ENCODE results near the gene LYPD8. TPM values are rescaled to one million over a fixed set of nuclear protein-coding genes. Genes with fewer than 3 reads are reported as not detected.

Gene LYPD8
- total and polyA plus RNA-seq, 9 of the 15 experiments (the other 6 are each of a cell fraction or from before 2014, with no cell fraction given), result 0.50 to 2.1 (median 1.3) TPM

DNA sequence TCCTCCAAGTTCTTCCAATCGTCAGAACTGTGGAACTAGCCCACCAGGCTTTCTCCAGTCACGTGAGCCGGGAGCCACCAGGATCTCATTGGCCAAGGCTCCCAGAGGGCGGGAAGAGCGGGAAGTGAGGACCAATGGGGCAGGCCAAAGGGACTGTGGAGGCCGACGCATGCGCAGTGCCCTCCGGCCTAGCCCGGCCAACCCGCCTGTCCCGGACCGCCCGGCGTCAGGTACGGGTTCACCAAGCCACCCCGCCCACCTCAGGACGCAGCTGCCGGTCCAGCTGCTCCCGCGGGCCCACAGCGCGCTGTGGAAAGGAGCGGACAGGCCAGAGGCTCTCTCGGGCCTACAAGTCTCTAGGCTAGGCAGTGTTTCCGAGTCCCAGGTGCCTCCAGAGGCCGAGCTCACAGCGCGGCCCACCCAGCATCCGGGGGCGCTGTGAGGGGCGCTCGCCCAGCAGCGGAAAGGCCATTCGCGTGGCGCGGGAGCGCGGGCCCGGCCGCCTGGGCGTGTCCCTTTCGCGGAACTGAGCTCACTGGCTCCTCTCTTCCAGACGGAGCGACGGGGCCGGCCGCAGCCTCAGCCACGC, 63.9 kb downstream of the LYPD8 start (continued):
- TF ChIP-seq ZNF280A (IDR thresholded peaks at IDR 0.05; ENCODE audit: low read depth, partially characterized antibody) (no peak), AFF1 (IDR thresholded peaks at IDR 0.05; ENCODE audit: low read depth in 1 of 2, partially characterized antibody in 2 of 2) (no peak), PML (IDR thresholded peaks at IDR 0.05; ENCODE audit: low read length) (no peak), ZNF592 (IDR thresholded peaks at IDR 0.05) (no peak), IFI16 (CRISPR knock-in tag; IDR thresholded peaks at IDR 0.05) (no peak), HMGXB4 (CRISPR knock-in tag; IDR thresholded peaks at IDR 0.05) (peak; percentile 96), TRIM24 (IDR thresholded peaks at IDR 0.05) (no peak), FOXM1 (IDR thresholded peaks at IDR 0.05; ENCODE audit: low read depth) (no peak), FOXM1 (CRISPR knock-in tag; IDR thresholded peaks at IDR 0.05; ENCODE audit: low read depth) (no peak)
- TF ChIP-seq, protein P1, sequence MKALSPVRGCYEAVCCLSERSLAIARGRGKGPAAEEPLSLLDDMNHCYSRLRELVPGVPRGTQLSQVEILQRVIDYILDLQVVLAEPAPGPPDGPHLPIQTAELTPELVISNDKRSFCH (CRISPR knock-in tag; IDR thresholded peaks at IDR 0.05), result no peak
- TF ChIP-seq, protein P1 (tag; IDR thresholded peaks at IDR 0.05), result no peak

Data from K562 (cell line).